ENCODE measurements around the gene PAX6.

Gene PAX6

GRCh38 chr11:31798554-31799434 lies 12.3 kb downstream of the PAX6 start:
- in situ Hi-C loops (cut with MboI; ENCODE audit: low sequenced_read_pairs), result no loop called here

GRCh38 chr11:31798057-31798553 lies 13.0 kb downstream of the PAX6 start:
- in situ Hi-C loops (cut with MboI; ENCODE audit: low sequenced_read_pairs), result no loop called here

- in situ Hi-C loops (cut with MboI; ENCODE audit: low sequenced_read_pairs), result no loop called here
These were observed 13.7 kb downstream of the PAX6 start for GRCh38 chr11:31797190-31798056.

- in situ Hi-C loops (cut with MboI; ENCODE audit: low sequenced_read_pairs), result no loop called here
These were observed 14.5 kb downstream of the PAX6 start for GRCh38 chr11:31796499-31797189.

- in situ Hi-C loops (cut with MboI; ENCODE audit: low sequenced_read_pairs), result no loop called here
These were observed 15.2 kb downstream of the PAX6 start for GRCh38 chr11:31795706-31796498.

GRCh38 chr11:31794548-31794947 lies 16.6 kb downstream of the PAX6 start:
- in situ Hi-C loops (cut with MboI; ENCODE audit: low sequenced_read_pairs), result no loop called here

GRCh38 chr11:31793264-31793663 lies 17.9 kb downstream of the PAX6 start:
- in situ Hi-C loops (cut with MboI; ENCODE audit: low sequenced_read_pairs), result no loop called here

GRCh38 chr11:31792456-31792855 lies 18.7 kb downstream of the PAX6 start:
- in situ Hi-C loops (cut with MboI; ENCODE audit: low sequenced_read_pairs), result no loop called here

- in situ Hi-C loops (cut with MboI; ENCODE audit: low sequenced_read_pairs), result no loop called here
These were observed 19.1 kb downstream of the PAX6 start for GRCh38 chr11:31792036-31792435.

- in situ Hi-C loops (cut with MboI; ENCODE audit: low sequenced_read_pairs), result no loop called here
These were observed 20.5 kb downstream of the PAX6 start for GRCh38 chr11:31790649-31791048.

GRCh38 chr11:31788085-31788484 lies 23.0 kb downstream of the PAX6 start:
- in situ Hi-C loops (cut with MboI; ENCODE audit: low sequenced_read_pairs), result no loop called here

- in situ Hi-C loops (cut with MboI; ENCODE audit: low sequenced_read_pairs), result no loop called here
These were observed 24.0 kb downstream of the PAX6 start for GRCh38 chr11:31786996-31787685.

GRCh38 chr11:31784611-31785010 lies 26.5 kb downstream of the PAX6 start:
- in situ Hi-C loops (cut with MboI; ENCODE audit: low sequenced_read_pairs), result no loop called here

- in situ Hi-C loops (cut with MboI; ENCODE audit: low sequenced_read_pairs), result no loop called here
These were observed 27.9 kb downstream of the PAX6 start for GRCh38 chr11:31783252-31783651.

- in situ Hi-C loops (cut with MboI; ENCODE audit: low sequenced_read_pairs), result no loop called here
These were observed 28.9 kb downstream of the PAX6 start for GRCh38 chr11:31782257-31782656.

- in situ Hi-C loops (cut with MboI; ENCODE audit: low sequenced_read_pairs), result no loop called here
These were observed 30.6 kb downstream of the PAX6 start for GRCh38 chr11:31780480-31780971.

GRCh38 chr11:31780078-31780477 lies 31.0 kb downstream of the PAX6 start:
- in situ Hi-C loops (cut with MboI; ENCODE audit: low sequenced_read_pairs), result no loop called here

GRCh38 chr11:31779374-31779791 lies 31.7 kb downstream of the PAX6 start:
- in situ Hi-C loops (cut with MboI; ENCODE audit: low sequenced_read_pairs), result no loop called here

- in situ Hi-C loops (cut with MboI; ENCODE audit: low sequenced_read_pairs), result no loop called here
These were observed 38.7 kb downstream of the PAX6 start for GRCh38 chr11:31772412-31772811.
